Ramos (cell line): ENCODE results near the gene SPATA2L.
"Not testable (repeated sequence)": the region's sequence is repeated elsewhere in the genome, so short reads cannot be mapped to it uniquely, and the experiment has no call there.

Experiments used
- in situ Hi-C: fragments of 300-500 bp; cut with MboI; formaldehyde crosslinking; loops from one replicate; pipeline ENCODE4 v1.14.3; 2022; ENCODE audit warnings: low sequenced_read_pairs; ENCODE audit not compliant: unreplicated experiment

Gene SPATA2L

GRCh38 chr16:89693931-89694783 lies 7.3 kb downstream of the SPATA2L start:
- in situ Hi-C loops: no loop called here

- in situ Hi-C loops: no loop called here
Observed at GRCh38 chr16:89693289-89693731, 8.2 kb downstream of the SPATA2L start.

- in situ Hi-C loops: no loop called here
Observed at GRCh38 chr16:89691986-89692569, 9.4 kb downstream of the SPATA2L start.

- in situ Hi-C loops: no loop called here
Observed at GRCh38 chr16:89691231-89691985, 10.1 kb downstream of the SPATA2L start.

DNA sequence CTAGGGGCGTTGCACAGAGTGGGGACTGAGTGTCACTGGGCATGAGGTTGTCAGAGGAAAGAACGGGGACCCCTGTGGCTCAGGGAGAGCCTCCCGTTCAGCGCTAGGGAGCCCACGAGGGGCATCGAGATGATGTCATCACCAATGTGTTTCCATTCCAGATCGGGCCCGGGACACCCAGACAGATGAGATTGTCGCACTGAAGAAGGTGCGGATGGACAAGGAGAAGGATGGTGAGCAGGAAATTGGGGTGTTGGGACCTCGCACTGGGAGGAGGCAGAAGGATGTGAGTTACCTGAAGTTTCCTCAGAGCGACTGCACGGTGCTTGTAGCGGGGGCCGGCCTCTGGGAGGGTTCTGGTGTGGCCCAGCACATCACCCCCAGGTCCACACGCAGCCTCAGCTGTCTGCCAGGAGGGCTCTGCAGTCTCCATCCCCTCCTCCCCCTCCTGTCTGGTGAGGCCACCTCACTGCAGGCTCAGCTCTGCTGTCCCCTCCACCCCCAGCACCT lies 11.1 kb downstream of the SPATA2L start:
- in situ Hi-C loops: no loop called here

GRCh38 chr16:89689621-89690020 lies 11.9 kb downstream of the SPATA2L start:
- in situ Hi-C loops: not testable (repeated sequence)

GRCh38 chr16:89689142-89689541 lies 12.4 kb downstream of the SPATA2L start:
- in situ Hi-C loops: no loop called here

GRCh38 chr16:89688395-89688794 lies 13.1 kb downstream of the SPATA2L start:
- in situ Hi-C loops: no loop called here

GRCh38 chr16:89687092-89687940 lies 14.2 kb downstream of the SPATA2L start:
- in situ Hi-C loops: no loop called here

DNA sequence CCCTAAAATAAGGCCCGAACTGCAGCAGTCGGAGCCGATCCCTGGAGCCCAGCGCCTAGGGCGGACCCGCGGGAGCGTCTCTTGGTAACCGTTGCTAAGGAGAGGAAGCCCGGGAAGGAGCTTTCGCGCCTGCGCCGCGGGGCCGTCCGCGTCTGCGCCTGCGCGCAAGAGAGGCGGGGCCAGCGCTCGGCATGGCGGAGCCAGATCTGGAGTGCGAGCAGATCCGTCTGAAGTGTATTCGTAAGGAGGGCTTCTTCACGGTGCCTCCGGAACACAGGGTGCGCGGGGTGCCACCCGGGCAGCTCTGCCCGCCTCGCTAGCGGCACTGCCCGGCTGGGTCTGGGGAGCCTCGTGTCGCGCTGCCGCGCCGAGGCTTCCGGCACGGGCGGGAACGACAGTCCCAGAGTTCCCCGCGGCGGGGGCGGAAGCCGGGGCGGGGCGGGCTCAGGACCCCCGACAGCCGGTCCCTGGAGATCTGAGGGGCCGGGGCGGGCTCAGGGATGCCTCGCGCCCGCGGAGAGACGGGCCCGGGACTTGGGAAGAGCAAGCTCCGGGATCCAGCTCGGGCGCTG lies 14.9 kb downstream of the SPATA2L start, which contains the start of gene CDK10:
Gene CDK10 (plus strand): TSS at position 170 of the 572 bp plus-strand sequence. CDS start 22 bp downstream, at position 192.
- in situ Hi-C loops: no loop called here

- in situ Hi-C loops: no loop called here
Observed at GRCh38 chr16:89685916-89686315, 15.6 kb downstream of the SPATA2L start.

GRCh38 chr16:89678258-89678657 lies 23.2 kb downstream of the SPATA2L start:
- in situ Hi-C loops: no loop called here

GRCh38 chr16:89672177-89672941 lies 29.1 kb downstream of the SPATA2L start:
- in situ Hi-C loops: no loop called here

GRCh38 chr16:89671565-89671964 lies 29.9 kb downstream of the SPATA2L start:
- in situ Hi-C loops: not testable (repeated sequence)

DNA sequence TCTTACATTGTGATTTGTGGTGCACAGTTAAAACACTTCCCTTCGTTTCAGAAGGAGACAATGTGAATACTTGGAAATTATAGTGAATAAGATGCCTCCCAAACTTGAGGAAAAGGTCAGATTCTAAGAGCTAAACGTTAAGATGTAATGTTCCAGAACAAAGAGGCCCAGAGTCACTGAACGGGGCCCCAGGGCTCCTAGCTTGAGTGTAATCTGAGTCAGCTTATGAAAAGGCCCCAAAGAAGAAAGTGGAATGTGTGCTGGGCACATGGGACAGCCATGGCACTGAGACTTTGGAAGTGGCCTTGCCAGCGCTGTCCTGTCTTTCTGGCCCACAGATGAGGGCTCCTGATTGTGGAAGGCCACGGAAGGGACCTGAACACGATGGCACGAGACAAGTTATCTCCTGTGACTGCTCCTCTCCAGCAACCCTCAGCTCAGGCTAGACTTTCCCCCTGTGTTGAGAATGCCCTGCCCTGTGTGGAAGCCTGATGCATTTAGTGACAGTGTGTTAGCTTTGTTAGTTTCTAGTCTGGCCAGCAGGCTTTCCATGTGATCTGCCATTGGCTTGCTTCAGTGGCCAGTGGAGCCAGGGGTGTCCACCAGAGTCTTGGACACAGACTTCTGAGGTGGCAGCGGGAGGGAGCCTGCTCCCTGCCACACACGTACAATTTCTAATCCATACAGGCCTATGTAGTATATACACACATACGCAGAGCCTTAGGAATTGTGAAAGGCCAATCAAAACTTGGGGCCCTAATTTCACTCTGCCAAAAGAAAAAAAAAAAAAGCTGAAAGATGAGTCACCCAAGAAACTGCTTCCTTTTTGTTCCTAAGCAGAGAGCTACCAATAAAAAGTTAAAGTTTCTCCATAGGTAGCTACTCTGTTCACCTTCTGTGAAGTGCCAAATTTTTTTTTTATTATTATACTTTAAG lies 30.7 kb downstream of the SPATA2L start:
- in situ Hi-C loops: no loop called here

- in situ Hi-C loops: no loop called here
Observed at GRCh38 chr16:89669755-89670154, 31.8 kb downstream of the SPATA2L start.

DNA sequence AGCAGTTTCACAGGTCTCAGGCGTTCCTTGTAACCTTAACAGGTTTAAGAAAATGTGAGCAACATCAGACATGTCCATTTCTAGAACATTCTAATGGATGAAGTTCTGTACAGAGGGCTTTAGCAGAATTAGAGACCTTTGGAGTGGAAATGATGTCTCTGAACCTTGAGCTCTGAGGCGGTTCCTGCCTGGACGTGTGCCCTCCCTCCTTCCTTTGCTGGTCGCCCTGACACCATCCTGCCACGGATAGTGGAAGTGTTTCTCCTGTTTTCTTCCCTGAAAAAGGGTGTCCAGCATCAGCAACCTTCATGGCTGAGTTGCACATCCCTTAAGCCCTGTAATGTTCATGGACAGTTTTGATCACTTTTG lies 32.7 kb downstream of the SPATA2L start:
- in situ Hi-C loops: no loop called here

DNA sequence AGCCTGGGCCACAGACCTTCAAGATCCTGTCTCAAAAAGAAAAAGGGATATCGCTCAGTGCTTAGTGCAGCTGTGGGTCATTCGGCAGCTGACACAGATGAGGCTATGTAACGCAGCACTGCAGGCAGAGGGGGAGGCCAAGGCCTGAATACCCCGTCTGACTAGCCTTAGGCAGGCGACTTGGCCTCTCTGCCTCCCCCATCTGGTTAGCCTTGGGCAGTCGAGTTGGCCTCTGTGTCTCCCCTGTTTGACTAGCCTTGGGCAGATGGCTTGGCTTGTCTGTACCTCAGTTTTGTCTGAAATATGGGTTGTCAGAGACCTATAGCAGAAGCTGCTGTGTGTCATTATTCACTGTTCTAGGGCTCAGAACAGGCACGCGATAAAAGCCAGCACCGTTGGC lies 33.9 kb downstream of the SPATA2L start:
- in situ Hi-C loops: no loop called here
